Urinary bladder (tissue), 4 donors: ENCODE measurements around the gene ADA. TPM values are rescaled to one million over a fixed set of nuclear protein-coding genes. Genes with fewer than 3 reads are reported as not detected.
A peak's percentile ranks its signal among the peaks of the same experiment; 100 is the strongest.

Experiments used
- DNase-seq: peaks from one replicate; pipeline ENCODE4 v3.0.0-alpha.2; 2015; ENCODE audit errors: extremely low spot score
- H3K27ac ChIP-seq: one replicate; pipeline ENCODE4 v1.5.1; 2013; ENCODE audit warnings: low read depth, mild to moderate bottlenecking, moderate library complexity
- H3K36me3 ChIP-seq: one replicate; pipeline ENCODE4 v1.6.1; 2013; ENCODE audit warnings: mild to moderate bottlenecking, moderate library complexity; ENCODE audit not compliant: insufficient read depth
- H3K4me1 ChIP-seq: one replicate; pipeline ENCODE4 v1.6.1; 2013; ENCODE audit warnings: mild to moderate bottlenecking, moderate library complexity; ENCODE audit not compliant: insufficient read depth
- H3K4me3 ChIP-seq: one replicate; pipeline ENCODE4 v1.5.1; 2013; ENCODE audit warnings: low read depth, low read length
- WGBS: extraction: QIAGEN DNeasy Blood & Tissue Kit; methylation state at CpG from one replicate; pipeline ENCODE4 v1.1.7; 2013; 5-methylcytosine and 5-hydroxymethylcytosine counted together
- polyA plus RNA-seq: library from polyadenylated mRNA; stranded (reverse); fragments of 200-250 nt; gene quantifications from one replicate; pipeline ENCODE4 v1.2.3, GENCODE V29; 2013
- total RNA-seq: library from RNA; depleted of rRNA; stranded (reverse); fragments of >200 nt; gene quantifications from one replicate; pipeline ENCODE4 v1.2.3, GENCODE V29; 2014
- donor health status: healthy with polysubstance abuse.
- donor health status: healthy.

ADA gene
- total and polyA plus RNA-seq, 2 donors: 2.2 to 6.5 TPM

DNA sequence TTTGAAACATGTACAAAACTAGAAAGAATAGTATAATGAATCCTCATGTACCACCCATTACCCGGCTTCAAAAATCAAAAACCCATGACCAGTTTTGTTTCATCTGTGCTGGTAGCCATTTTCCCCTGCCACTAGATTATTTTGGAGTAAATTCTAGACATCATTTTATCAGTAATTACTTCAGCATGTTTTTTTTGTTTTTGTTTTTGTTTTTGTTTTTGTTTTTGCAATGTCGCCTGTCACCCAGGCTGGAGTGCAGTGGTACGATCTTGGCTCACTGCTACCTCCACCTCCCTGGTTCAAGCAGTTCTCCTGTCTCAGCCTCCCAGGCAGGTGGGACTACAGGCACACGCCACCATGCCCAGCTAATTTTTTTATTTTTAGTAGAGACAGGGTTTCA lies 77.1 kb downstream of the ADA start:
- DNase-seq: no peak
- Histone ChIP-seq H3K27ac (no peak overlapping the region), H3K4me3 (no peak overlapping the region), H3K36me3 (no peaks in the 10 kb centered on the region), H3K4me1 (no peaks in the 10 kb centered on the region)
- WGBS: 98% methylated on average over 4 of the region's 4 CpGs

- Histone ChIP-seq H3K27ac (no peak overlapping the region), H3K4me3 (no peak overlapping the region), H3K4me1 (no peaks in the 10 kb centered on the region), H3K36me3 (no peaks in the 10 kb centered on the region)
- WGBS: 67% methylated on average over 2 of the region's 2 CpGs
- no peak for DNase-seq
Measured at GRCh38 chr20:44573501-44573869, 78.0 kb downstream of the ADA start.

- peak; percentile 46 for DNase-seq
- no peaks in the 10 kb centered on the region for H3K36me3 ChIP-seq
- WGBS: 26% methylated on average over 6 of the region's 6 CpGs
- no peak overlapping the region for H3K4me3 ChIP-seq
- peak overlapping the region; percentile 52 for H3K27ac ChIP-seq
- H3K4me1 ChIP-seq: no peaks in the 10 kb centered on the region
Measured at GRCh38 chr20:44572551-44573500, 78.7 kb downstream of the ADA start.

DNA sequence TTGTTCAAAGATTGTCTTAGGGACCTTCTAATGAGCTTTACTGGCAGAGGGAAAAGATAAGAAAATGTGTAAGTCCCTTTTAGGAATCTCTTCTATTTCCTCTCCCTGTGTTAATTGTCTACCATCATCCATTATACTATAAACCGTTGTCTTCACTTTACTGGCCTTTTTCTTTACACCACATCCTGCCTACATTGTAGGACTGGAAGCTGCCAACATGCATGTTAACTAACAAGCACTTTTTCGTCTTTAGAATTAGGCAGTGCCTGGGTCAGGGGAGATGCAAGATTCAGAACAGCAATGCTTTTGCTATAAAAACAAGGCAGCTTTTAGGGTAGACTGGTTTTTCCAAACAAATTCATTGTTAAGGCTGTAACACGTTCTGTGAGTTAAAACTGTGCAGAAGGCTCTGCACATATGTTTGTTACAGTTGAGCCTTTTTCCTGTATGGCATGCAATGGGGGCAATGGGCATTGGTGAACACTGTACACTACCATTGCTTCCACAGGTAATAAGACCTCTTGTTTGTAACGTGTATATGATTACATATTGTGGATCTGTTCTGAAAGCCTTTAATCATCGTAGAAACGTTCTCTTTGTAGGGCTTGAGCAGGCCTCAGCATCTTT lies 80.0 kb downstream of the ADA start:
- no peaks in the 10 kb centered on the region for H3K4me1 ChIP-seq
- 58% methylated on average over 6 of the region's 6 CpGs for WGBS

GRCh38 chr20:44570367-44570766 lies 81.1 kb downstream of the ADA start:
- H3K4me1 ChIP-seq: no peaks in the 10 kb centered on the region
- no peak for DNase-seq
- 91% methylated on average over 1 of the region's 1 CpG for WGBS
- H3K4me3 ChIP-seq: no peak overlapping the region
- H3K36me3 ChIP-seq: no peaks in the 10 kb centered on the region
- no peak overlapping the region for H3K27ac ChIP-seq

More for the DNA sequence above, 80.0 kb downstream of the ADA start:
- Histone ChIP-seq H3K27ac (no peak overlapping the region), H3K36me3 (no peaks in the 10 kb centered on the region), H3K4me3 (no peak overlapping the region)
- DNase-seq: no peak

Other genes starting within 250 kb of the ADA start
- 7.6 TPM for gene TTPAL, start 175.8 kb downstream of the ADA start, total RNA-seq
- gene TTPAL, start 175.8 kb downstream of the ADA start, polyA plus RNA-seq: 3.9 TPM
- 73.9 TPM for gene SERINC3, start 129.6 kb downstream of the ADA start, total RNA-seq
- gene SERINC3, start 129.6 kb downstream of the ADA start, polyA plus RNA-seq: 93.4 TPM
- gene PKIG, start 69.1 kb downstream of the ADA start, total RNA-seq: 65.1 TPM
- gene PKIG, start 69.1 kb downstream of the ADA start, polyA plus RNA-seq: 277 TPM
- gene CCN5, start 63.7 kb upstream of the ADA start, total RNA-seq: not detected
- 20.8 TPM for gene CCN5, start 63.7 kb upstream of the ADA start, polyA plus RNA-seq
- 0.21 TPM for gene KCNK15, start 94.2 kb upstream of the ADA start, total RNA-seq
- gene KCNK15, start 94.2 kb upstream of the ADA start, polyA plus RNA-seq: 0.67 TPM
- 2.4 TPM for gene RIMS4, start 158.8 kb upstream of the ADA start, total RNA-seq
- gene RIMS4, start 158.8 kb upstream of the ADA start, polyA plus RNA-seq: 0.14 TPM
- 99.1 TPM for gene YWHAB, start 234.0 kb upstream of the ADA start, total RNA-seq
- 129 TPM for gene YWHAB, start 234.0 kb upstream of the ADA start, polyA plus RNA-seq